LNCAP (cell line): Measurements from ENCODE around the gene SORT1.

Experiments used
- TF ChIP-seq, protein P1 (sequence below): fragments of 450-650 bp; IDR thresholded peaks from 2 replicates; pipeline ENCODE4 v1.5.1; 2017; ENCODE audit warnings: mild to moderate bottlenecking

The SORT1 gene

DNA sequence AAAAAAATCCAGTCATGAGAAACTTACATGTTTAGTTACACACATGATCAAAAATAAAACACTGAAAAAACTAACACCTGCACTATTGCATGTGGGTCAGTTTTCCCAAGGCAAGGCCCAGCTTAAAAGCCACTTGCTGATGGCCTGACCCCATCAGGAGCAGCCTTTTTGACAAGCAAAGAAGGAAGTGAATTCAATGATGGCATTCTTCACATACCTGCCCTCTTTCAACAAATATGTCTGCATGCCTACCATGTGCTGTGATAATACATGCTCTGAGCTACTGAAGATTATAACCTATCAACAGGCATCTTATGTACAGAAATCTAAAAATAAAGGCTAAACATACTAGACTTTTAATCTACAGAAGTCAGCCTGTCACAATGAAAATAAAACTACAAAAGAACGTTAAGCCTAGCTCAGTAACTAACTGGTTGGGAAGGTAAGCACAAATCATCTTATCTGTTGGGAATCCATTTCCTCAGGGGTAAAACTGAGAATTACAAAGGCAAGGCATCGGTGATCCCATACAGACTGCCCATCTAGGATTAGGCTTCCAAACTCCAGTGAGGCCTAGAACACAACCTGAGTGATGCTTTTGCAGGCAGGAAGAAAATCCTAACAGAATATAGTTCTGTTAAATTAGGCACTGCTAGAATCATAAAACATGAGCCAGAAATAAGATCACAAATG is 14.5 kb downstream of the SORT1 start:
- TF ChIP-seq, protein P1, sequence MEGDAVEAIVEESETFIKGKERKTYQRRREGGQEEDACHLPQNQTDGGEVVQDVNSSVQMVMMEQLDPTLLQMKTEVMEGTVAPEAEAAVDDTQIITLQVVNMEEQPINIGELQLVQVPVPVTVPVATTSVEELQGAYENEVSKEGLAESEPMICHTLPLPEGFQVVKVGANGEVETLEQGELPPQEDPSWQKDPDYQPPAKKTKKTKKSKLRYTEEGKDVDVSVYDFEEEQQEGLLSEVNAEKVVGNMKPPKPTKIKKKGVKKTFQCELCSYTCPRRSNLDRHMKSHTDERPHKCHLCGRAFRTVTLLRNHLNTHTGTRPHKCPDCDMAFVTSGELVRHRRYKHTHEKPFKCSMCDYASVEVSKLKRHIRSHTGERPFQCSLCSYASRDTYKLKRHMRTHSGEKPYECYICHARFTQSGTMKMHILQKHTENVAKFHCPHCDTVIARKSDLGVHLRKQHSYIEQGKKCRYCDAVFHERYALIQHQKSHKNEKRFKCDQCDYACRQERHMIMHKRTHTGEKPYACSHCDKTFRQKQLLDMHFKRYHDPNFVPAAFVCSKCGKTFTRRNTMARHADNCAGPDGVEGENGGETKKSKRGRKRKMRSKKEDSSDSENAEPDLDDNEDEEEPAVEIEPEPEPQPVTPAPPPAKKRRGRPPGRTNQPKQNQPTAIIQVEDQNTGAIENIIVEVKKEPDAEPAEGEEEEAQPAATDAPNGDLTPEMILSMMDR = no peak

DNA sequence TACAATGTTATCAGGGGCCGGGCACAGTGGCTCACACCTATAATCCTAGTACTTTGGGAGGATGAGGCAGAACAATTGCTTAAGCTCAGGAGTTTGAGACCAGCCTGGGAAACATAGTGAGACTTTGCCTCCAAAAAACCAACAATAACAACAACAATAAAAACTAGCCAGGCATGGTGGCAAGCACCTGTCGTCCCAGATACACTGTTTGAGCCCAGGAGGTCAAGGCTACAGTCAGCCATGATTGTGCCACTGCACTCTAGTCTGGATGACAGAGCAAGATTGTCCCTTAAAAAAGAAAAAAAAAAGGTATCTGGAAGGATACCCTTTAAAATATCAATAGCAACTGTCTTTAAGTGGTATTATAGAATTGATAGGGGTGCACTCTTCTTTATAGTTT is 16.1 kb downstream of the SORT1 start:
- TF ChIP-seq, protein P1 = no peak

DNA sequence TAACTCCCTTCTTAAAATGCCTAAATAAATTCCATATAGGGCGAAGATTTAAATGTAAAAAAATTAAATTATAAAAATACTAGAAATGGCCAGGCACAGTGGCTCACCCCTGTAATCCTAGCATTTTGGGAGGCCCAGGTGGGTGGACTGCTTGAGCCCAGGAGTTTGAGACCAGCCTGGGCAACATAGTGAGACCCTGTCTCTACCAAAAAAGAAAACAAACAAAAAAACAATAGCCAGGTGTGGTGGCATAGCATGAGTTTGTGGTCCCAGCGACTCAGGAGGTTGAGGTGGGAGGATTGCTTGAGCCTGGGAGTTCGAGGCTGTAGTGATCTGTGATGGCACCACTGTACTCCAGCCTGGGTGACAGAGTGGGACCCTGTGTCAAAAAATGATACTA is 17.8 kb downstream of the SORT1 start:
- TF ChIP-seq, protein P1 = no peak

DNA sequence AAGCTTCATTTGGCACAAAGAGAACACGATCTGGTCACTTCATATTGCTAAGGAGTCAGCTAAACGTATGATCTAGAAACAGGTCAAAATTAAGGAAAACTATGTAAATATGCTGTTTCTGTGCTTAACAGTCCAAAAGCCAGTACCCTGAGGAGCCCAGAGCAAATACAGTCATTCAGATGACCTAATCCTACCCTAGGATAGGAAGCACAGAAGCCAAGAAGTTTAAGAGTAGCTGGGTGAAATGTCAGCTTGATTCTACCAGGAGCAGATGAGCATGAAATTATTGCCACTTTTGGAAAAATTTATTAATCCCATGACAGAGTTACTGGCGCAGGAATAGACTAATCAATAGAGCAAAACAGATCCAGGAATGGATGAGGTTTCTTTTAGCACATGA is 18.3 kb downstream of the SORT1 start:
- TF ChIP-seq, protein P1 = no peak

DNA sequence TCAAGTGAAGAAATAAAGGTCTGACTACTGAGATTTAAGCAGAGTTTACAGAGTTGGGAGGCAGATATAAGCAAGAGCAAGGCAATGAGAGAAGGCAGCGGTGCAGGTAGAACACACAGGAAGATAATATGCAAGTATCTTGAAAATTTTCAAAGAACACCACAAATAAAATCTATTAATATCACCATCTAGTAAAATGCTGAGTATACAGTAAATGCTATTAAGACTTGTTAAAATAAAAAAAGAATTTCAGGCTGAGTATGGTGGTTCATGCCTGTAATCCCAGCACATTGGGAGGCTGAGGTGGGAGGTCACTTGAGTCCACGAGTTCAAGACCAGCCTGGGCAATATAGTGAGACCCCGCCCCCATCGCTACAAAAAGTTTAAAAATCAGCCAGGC is 20.0 kb downstream of the SORT1 start:
- TF ChIP-seq, protein P1 = no peak

DNA sequence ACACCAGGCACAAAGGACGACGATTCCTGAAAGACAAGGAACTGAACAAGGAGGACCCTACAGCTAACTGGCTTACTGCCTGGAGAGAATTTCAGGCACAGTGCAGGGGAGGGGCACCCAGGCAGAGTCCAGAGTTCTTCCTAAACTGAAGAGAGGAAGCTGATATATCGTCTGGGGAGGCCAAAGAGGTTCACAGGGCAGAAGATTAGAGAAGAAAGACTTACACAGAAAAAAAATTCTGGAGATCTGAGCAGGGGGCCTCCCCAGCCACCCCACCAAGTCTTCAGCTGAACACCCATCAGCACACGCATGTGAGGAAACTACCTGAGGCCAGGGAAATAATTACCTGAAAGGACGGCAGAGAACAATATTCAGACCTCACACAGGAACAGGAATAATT is 24.6 kb downstream of the SORT1 start:
- TF ChIP-seq, protein P1 = no peak

DNA sequence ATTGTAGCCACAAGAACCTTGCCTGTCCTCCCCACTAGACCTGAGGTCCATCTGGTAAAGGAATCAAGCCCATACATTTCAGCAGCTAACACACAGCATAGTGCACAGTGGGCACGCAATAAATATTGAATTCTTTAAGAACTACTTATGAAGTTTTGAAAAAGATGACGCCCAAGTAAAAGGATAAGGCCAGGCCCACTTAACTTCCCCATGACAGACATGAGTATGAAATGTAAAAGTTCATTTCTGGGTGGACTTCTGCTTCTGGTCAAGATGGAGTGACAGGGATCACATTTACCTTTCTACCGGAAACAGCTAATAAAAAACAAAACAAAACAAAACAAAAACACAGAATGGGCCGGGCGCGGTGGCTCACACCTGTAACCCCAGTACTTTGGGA is 25.4 kb downstream of the SORT1 start:
- TF ChIP-seq, protein P1 = no peak

DNA sequence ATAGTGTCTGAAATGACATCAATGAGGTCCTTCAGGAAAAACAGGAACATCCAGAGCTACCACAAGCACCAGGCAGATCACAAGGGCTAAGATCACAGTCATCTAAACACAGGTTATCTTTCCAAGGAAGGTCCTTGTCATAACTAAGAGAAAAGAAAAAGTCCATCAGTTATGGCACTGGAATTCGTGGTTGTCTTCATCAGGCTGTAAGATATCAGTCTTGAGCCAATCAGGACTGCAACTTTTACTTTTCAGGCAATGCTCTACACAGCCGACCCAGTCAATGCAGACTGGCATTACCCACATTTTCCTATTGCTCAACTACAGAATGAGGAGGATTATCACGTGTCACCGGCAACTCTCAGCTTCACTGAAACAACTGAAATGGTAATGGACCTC is 26.4 kb downstream of the SORT1 start:
- TF ChIP-seq, protein P1 = no peak
